HepG2 (cell line): ENCODE results near the gene RAB3D. TPM values are rescaled to one million over a fixed set of nuclear protein-coding genes. Genes with fewer than 3 reads are reported as not detected.

Source experiments
- ATF7 ChIP-seq, 2 experiments: fragments of 450-650 bp in 1 of 2; sonication (generic) in 1 of 2; formaldehyde crosslinking in 1 of 2; IDR thresholded peaks; 2 replicates each; pipeline versions ENCODE4 v1.4.0 to v1.6.1; 2016 to 2020; ENCODE audit warnings: antibody characterized with exemption in 1 of 2, mild to moderate bottlenecking in 1 of 2, missing genetic modification reagents in 1 of 2
- CEBPG ChIP-seq: IDR thresholded peaks from 2 replicates; pipeline ENCODE4 v1.6.1; 2016
- ELF1 ChIP-seq: sonication (generic); formaldehyde crosslinking; IDR thresholded peaks from 2 replicates; pipeline ENCODE4 v1.4.0; 2020; ENCODE audit warnings: missing genetic modification reagents
- JDP2 ChIP-seq: sonication (generic); formaldehyde crosslinking; IDR thresholded peaks from 2 replicates; pipeline ENCODE4 v1.8.1; 2022; ENCODE audit warnings: missing genetic modification reagents, borderline replicate concordance
- KLF13 ChIP-seq: sonication (generic); formaldehyde crosslinking; IDR thresholded peaks from 2 replicates; pipeline ENCODE4 v1.4.0; 2020; ENCODE audit warnings: mild to moderate bottlenecking, missing genetic modification reagents
- MBD4 ChIP-seq: IDR thresholded peaks from 2 replicates; pipeline ENCODE4 v1.6.1; 2012; ENCODE audit warnings: low read length, inconsistent platforms, borderline replicate concordance
- MXI1 ChIP-seq: IDR thresholded peaks from 3 replicates; pipeline ENCODE4 v1.6.1; 2012; ENCODE audit warnings: low read depth, low read length, inconsistent platforms, borderline replicate concordance
- NCOR1 ChIP-seq: fragments of 200-600 bp; sonication (generic); IDR thresholded peaks from 2 replicates; pipeline ENCODE4 v1.7.0; 2017; ENCODE audit warnings: antibody characterized with exemption, low read length, borderline replicate concordance
- POLR2AphosphoS5 ChIP-seq: IDR thresholded peaks from 2 replicates; pipeline ENCODE4 v1.6.1; 2012; ENCODE audit warnings: low read depth, low read length
- RAD21 ChIP-seq: fragments of 450-650 bp; formaldehyde crosslinking; IDR thresholded peaks from 2 replicates; pipeline ENCODE4 v1.5.0; 2020; ENCODE audit warnings: mild to moderate bottlenecking
- RBM39 ChIP-seq: fragments of 200-400 bp; formaldehyde crosslinking; IDR thresholded peaks from one replicate; pipeline ENCODE4 v1.6.1; 2018; ENCODE audit warnings: antibody characterized with exemption, mild to moderate bottlenecking, low read depth, low read length; ENCODE audit not compliant: poor library complexity, severe bottlenecking
- SAFB2 ChIP-seq: sonication (generic); formaldehyde crosslinking; IDR thresholded peaks from 2 replicates; pipeline ENCODE4 v1.5.1; 2020; ENCODE audit warnings: missing genetic modification reagents, low read depth, mild to moderate bottlenecking, borderline replicate concordance
- SAP130 ChIP-seq: IDR thresholded peaks from 2 replicates; pipeline ENCODE4 v1.6.1; 2016; ENCODE audit warnings: low read depth
- SRSF9 ChIP-seq: fragments of 200-400 bp; formaldehyde crosslinking; IDR thresholded peaks from 2 replicates; pipeline ENCODE4 v1.6.1; 2018; ENCODE audit warnings: borderline replicate concordance, mild to moderate bottlenecking, low read depth, low read length; ENCODE audit not compliant: insufficient read depth, poor library complexity, severe bottlenecking
- TEAD3 ChIP-seq: optimal IDR thresholded peaks from 2 replicates; pipeline ENCODE3; 2016; ENCODE audit warnings: borderline replicate concordance
- ZFP41 ChIP-seq: sonication (generic); formaldehyde crosslinking; IDR thresholded peaks from 2 replicates; pipeline ENCODE4 v1.4.0; 2020; ENCODE audit warnings: mild to moderate bottlenecking, missing genetic modification reagents, borderline replicate concordance
- ZNF367 ChIP-seq: sonication (generic); formaldehyde crosslinking; IDR thresholded peaks from 2 replicates; pipeline ENCODE4 v1.4.0; 2020; ENCODE audit warnings: missing genetic modification reagents, borderline replicate concordance
- ZNF598 ChIP-seq: sonication (generic); formaldehyde crosslinking; IDR thresholded peaks from 2 replicates; pipeline ENCODE4 v1.5.1; 2020; ENCODE audit warnings: mild to moderate bottlenecking, missing genetic modification reagents, borderline replicate concordance
- ZNF644 ChIP-seq: IDR thresholded peaks from 2 replicates; pipeline ENCODE4 v1.6.1; 2016; ENCODE audit warnings: low read depth
- ZNF83 ChIP-seq: sonication (generic); formaldehyde crosslinking; IDR thresholded peaks from 2 replicates; pipeline ENCODE4 v1.4.0; 2020; ENCODE audit warnings: missing genetic modification reagents, mild to moderate bottlenecking, borderline replicate concordance
- polyA plus RNA-seq, 8 experiments: library from polyadenylated mRNA; depleted of rRNA in 3 of 8; stranded (reverse) in 7 of 8; unstranded in 1 of 8; fragments of >200 nt; fragmentation: Illumina TruSeq in 4 of 8; extraction: Trizol in 4 of 8; gene quantifications; 2 replicates each; pipeline versions ENCODE4 v1.2.1 to v1.2.3, GENCODE V29; 2011 to 2016; ENCODE audit warnings: low read depth in 4 of 8, missing spikeins in 1 of 8, mixed read lengths in 1 of 8; ENCODE audit not compliant: insufficient read depth in 1 of 8
- total RNA-seq, 5 experiments: library from RNA; depleted of rRNA; stranded (reverse); fragments of >200 nt; fragmentation: Illumina TruSeq; extraction: Trizol; gene quantifications; 2 replicates each; pipeline ENCODE4 v1.2.3, GENCODE V29; 2016; ENCODE audit warnings: low read depth in 1 of 5
- TF ChIP-seq, protein P1 (sequence below): sonication (generic); formaldehyde crosslinking; IDR thresholded peaks from 2 replicates; pipeline ENCODE4 v1.5.0; 2020; ENCODE audit warnings: mild to moderate bottlenecking, missing genetic modification reagents, borderline replicate concordance
- TF ChIP-seq, protein P2 (sequence below): sonication (generic); formaldehyde crosslinking; IDR thresholded peaks from 2 replicates; pipeline ENCODE4 v1.9.0; 2021; ENCODE audit warnings: missing genetic modification reagents, borderline replicate concordance
- TF ChIP-seq, protein P3 (sequence below): IDR thresholded peaks from 2 replicates; pipeline ENCODE4 v1.4.0; 2020; ENCODE audit warnings: mild to moderate bottlenecking, missing genetic modification reagents

Gene RAB3D
- total and polyA plus RNA-seq, 2 of the 13 experiments (the other 11 are each of a cell fraction or from before 2014, with no cell fraction given) = 2.0 to 16.1 TPM

GRCh38 chr19:11377237-11377636 lies 37.8 kb upstream of the RAB3D start (continued):
- TF ChIP-seq, protein P1, sequence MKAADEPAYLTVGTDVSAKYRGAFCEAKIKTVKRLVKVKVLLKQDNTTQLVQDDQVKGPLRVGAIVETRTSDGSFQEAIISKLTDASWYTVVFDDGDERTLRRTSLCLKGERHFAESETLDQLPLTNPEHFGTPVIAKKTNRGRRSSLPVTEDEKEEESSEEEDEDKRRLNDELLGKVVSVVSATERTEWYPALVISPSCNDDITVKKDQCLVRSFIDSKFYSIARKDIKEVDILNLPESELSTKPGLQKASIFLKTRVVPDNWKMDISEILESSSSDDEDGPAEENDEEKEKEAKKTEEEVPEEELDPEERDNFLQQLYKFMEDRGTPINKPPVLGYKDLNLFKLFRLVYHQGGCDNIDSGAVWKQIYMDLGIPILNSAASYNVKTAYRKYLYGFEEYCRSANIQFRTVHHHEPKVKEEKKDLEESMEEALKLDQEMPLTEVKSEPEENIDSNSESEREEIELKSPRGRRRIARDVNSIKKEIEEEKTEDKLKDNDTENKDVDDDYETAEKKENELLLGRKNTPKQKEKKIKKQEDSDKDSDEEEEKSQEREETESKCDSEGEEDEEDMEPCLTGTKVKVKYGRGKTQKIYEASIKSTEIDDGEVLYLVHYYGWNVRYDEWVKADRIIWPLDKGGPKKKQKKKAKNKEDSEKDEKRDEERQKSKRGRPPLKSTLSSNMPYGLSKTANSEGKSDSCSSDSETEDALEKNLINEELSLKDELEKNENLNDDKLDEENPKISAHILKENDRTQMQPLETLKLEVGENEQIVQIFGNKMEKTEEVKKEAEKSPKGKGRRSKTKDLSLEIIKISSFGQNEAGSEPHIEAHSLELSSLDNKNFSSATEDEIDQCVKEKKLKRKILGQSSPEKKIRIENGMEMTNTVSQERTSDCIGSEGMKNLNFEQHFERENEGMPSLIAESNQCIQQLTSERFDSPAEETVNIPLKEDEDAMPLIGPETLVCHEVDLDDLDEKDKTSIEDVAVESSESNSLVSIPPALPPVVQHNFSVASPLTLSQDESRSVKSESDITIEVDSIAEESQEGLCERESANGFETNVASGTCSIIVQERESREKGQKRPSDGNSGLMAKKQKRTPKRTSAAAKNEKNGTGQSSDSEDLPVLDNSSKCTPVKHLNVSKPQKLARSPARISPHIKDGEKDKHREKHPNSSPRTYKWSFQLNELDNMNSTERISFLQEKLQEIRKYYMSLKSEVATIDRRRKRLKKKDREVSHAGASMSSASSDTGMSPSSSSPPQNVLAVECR (CRISPR knock-in tag) = no peak; the same call in 1 of the 2 replicates
- TF ChIP-seq NCOR1 (no peak), ZFP41 (CRISPR knock-in tag) (no peak), TEAD3 (CRISPR knock-in tag) (no peak), RAD21 (CRISPR knock-in tag) (no peak), CEBPG (CRISPR knock-in tag) (no peak), MXI1 (no peak), ZNF367 (CRISPR knock-in tag) (no peak), ZNF83 (CRISPR knock-in tag) (no peak), MBD4 (no peak), SAP130 (CRISPR knock-in tag) (peak; percentile 48; the same call in 1 of the 2 replicates), ATF7 (IDR thresholded peaks at IDR 0.05) (no peak), ATF7 (CRISPR knock-in tag; IDR thresholded peaks at IDR 0.05) (no peak), SAFB2 (CRISPR knock-in tag) (no peak), RBM39 (no peak), ZNF598 (CRISPR knock-in tag) (no peak), POLR2AphosphoS5 (peak; percentile 32; the same call in 1 of the 2 replicates), KLF13 (no peak), JDP2 (CRISPR knock-in tag) (no peak), SRSF9 (no peak), ZNF644 (no peak), ELF1 (CRISPR knock-in tag) (peak; percentile 9; the same call in 1 of the 2 replicates)
- TF ChIP-seq, protein P2, sequence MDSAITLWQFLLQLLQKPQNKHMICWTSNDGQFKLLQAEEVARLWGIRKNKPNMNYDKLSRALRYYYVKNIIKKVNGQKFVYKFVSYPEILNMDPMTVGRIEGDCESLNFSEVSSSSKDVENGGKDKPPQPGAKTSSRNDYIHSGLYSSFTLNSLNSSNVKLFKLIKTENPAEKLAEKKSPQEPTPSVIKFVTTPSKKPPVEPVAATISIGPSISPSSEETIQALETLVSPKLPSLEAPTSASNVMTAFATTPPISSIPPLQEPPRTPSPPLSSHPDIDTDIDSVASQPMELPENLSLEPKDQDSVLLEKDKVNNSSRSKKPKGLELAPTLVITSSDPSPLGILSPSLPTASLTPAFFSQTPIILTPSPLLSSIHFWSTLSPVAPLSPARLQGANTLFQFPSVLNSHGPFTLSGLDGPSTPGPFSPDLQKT (CRISPR knock-in tag) = no peak
- TF ChIP-seq, protein P3, sequence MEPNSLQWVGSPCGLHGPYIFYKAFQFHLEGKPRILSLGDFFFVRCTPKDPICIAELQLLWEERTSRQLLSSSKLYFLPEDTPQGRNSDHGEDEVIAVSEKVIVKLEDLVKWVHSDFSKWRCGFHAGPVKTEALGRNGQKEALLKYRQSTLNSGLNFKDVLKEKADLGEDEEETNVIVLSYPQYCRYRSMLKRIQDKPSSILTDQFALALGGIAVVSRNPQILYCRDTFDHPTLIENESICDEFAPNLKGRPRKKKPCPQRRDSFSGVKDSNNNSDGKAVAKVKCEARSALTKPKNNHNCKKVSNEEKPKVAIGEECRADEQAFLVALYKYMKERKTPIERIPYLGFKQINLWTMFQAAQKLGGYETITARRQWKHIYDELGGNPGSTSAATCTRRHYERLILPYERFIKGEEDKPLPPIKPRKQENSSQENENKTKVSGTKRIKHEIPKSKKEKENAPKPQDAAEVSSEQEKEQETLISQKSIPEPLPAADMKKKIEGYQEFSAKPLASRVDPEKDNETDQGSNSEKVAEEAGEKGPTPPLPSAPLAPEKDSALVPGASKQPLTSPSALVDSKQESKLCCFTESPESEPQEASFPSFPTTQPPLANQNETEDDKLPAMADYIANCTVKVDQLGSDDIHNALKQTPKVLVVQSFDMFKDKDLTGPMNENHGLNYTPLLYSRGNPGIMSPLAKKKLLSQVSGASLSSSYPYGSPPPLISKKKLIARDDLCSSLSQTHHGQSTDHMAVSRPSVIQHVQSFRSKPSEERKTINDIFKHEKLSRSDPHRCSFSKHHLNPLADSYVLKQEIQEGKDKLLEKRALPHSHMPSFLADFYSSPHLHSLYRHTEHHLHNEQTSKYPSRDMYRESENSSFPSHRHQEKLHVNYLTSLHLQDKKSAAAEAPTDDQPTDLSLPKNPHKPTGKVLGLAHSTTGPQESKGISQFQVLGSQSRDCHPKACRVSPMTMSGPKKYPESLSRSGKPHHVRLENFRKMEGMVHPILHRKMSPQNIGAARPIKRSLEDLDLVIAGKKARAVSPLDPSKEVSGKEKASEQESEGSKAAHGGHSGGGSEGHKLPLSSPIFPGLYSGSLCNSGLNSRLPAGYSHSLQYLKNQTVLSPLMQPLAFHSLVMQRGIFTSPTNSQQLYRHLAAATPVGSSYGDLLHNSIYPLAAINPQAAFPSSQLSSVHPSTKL (CRISPR knock-in tag) = no peak
